ENCODE data around the gene URM1. TPM values are rescaled to one million over a fixed set of nuclear protein-coding genes. Genes with fewer than 3 reads are reported as not detected.

The URM1 gene
- total and polyA plus RNA-seq, 2 donors (not counting 1 experiment from before 2014, with no cell fraction given): 28.6 to 35.3 TPM

- DNase-seq (ENCODE audit: low read depth in 2 of 2): no peak
- H4K20me1 ChIP-seq (ENCODE audit: control insufficient read depth, extremely low read depth, insufficient read depth, low read length): no peaks in the 10 kb centered on the region
- H3K4me2 ChIP-seq (ENCODE audit: extremely low read depth, insufficient read depth, low read length): no peak overlapping the region
- TF ChIP-seq, protein P1, sequence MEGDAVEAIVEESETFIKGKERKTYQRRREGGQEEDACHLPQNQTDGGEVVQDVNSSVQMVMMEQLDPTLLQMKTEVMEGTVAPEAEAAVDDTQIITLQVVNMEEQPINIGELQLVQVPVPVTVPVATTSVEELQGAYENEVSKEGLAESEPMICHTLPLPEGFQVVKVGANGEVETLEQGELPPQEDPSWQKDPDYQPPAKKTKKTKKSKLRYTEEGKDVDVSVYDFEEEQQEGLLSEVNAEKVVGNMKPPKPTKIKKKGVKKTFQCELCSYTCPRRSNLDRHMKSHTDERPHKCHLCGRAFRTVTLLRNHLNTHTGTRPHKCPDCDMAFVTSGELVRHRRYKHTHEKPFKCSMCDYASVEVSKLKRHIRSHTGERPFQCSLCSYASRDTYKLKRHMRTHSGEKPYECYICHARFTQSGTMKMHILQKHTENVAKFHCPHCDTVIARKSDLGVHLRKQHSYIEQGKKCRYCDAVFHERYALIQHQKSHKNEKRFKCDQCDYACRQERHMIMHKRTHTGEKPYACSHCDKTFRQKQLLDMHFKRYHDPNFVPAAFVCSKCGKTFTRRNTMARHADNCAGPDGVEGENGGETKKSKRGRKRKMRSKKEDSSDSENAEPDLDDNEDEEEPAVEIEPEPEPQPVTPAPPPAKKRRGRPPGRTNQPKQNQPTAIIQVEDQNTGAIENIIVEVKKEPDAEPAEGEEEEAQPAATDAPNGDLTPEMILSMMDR (conservative IDR thresholded peaks at IDR 0.05 in 1 of 2, IDR thresholded peaks at IDR 0.05 in 1 of 2; ENCODE audit: low read depth in 1 of 2, low read length in 2 of 2): no peak
- no peak for TF ChIP-seq EZH2 (IDR thresholded peaks at IDR 0.05; ENCODE audit: low read length, missing control alignments)
- H3K9ac ChIP-seq (ENCODE audit: insufficient read depth, low read length): no peak overlapping the region
- H3K9me3 ChIP-seq (ENCODE audit: control insufficient read depth, insufficient read depth, low read depth, low read length): no peaks in the 10 kb centered on the region
- H3K79me2 ChIP-seq (ENCODE audit: control insufficient read depth, insufficient read depth, low read length): no peaks in the 10 kb centered on the region
- H3K4me3 ChIP-seq (replicated peaks in 1 of 4; ENCODE audit: control extremely low read depth in 1 of 4, insufficient read depth in 1 of 4, low read depth in 3 of 4, low read length in 4 of 4): no peak overlapping the region
- peaks cover 8% of the 10 kb centered on the region for H3K36me3 ChIP-seq (ENCODE audit: control insufficient read depth, insufficient read depth, low read length)
- H3K27ac ChIP-seq (ENCODE audit: insufficient read depth, low read length): no peak overlapping the region
- H2AFZ ChIP-seq (ENCODE audit: low read length): no peak overlapping the region
- no peaks in the 10 kb centered on the region for H3K27me3 ChIP-seq (ENCODE audit: control insufficient read depth, insufficient read depth, low read length)
- no peaks in the 10 kb centered on the region for H3K4me1 ChIP-seq (ENCODE audit: control insufficient read depth, extremely low read depth, insufficient read depth, low read length)
These were observed 12.0 kb downstream of the URM1 start for GRCh38 chr9:128383007-128383753.

DNA sequence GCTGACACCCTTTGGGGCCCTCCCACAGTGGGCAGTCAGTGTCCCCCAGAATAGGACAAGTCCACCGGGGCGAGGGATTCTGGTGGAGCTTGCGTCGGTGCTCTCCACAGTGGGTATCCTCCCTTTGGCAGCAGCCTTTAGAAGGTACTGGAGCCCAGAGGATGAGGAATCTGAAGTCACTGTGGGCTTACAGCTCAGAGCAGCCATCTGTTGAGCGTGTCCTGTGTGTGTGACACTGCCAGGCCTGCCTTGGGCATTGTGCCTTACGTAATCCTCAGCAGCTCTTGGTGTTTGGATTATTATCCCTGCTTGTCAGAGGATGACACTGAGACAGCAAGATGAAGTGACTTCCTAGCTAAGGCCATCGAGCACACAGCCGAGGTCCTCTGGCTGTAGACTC, 12.6 kb downstream of the URM1 start:
- no peaks in the 10 kb centered on the region for H3K79me2 ChIP-seq (ENCODE audit: control insufficient read depth, insufficient read depth, low read length)
- no peak for DNase-seq (ENCODE audit: low read depth in 2 of 2)
- peaks cover 12% of the 10 kb centered on the region for H3K36me3 ChIP-seq (ENCODE audit: control insufficient read depth, insufficient read depth, low read length)
- H4K20me1 ChIP-seq (ENCODE audit: control insufficient read depth, extremely low read depth, insufficient read depth, low read length): no peaks in the 10 kb centered on the region
- TF ChIP-seq, protein P1 (conservative IDR thresholded peaks at IDR 0.05 in 1 of 2, IDR thresholded peaks at IDR 0.05 in 1 of 2; ENCODE audit: low read depth in 1 of 2, low read length in 2 of 2): no peak
- TF ChIP-seq EZH2 (IDR thresholded peaks at IDR 0.05; ENCODE audit: low read length, missing control alignments): no peak
- no peak overlapping the region for H3K4me3 ChIP-seq (replicated peaks in 1 of 4; ENCODE audit: control extremely low read depth in 1 of 4, insufficient read depth in 1 of 4, low read depth in 3 of 4, low read length in 4 of 4)
- H3K27me3 ChIP-seq (ENCODE audit: control insufficient read depth, insufficient read depth, low read length): no peaks in the 10 kb centered on the region
- no peaks in the 10 kb centered on the region for H3K9me3 ChIP-seq (ENCODE audit: control insufficient read depth, insufficient read depth, low read depth, low read length)
- H3K4me1 ChIP-seq (ENCODE audit: control insufficient read depth, extremely low read depth, insufficient read depth, low read length): no peaks in the 10 kb centered on the region
- no peak overlapping the region for H3K27ac ChIP-seq (ENCODE audit: insufficient read depth, low read length)
- no peak overlapping the region for H3K9ac ChIP-seq (ENCODE audit: insufficient read depth, low read length)
- H2AFZ ChIP-seq (ENCODE audit: low read length): no peak overlapping the region
- H3K4me2 ChIP-seq (ENCODE audit: extremely low read depth, insufficient read depth, low read length): no peak overlapping the region

- no peak overlapping the region for H3K4me3 ChIP-seq (replicated peaks in 1 of 4; ENCODE audit: control extremely low read depth in 1 of 4, insufficient read depth in 1 of 4, low read depth in 3 of 4, low read length in 4 of 4)
- H3K9me3 ChIP-seq (ENCODE audit: control insufficient read depth, insufficient read depth, low read depth, low read length): no peaks in the 10 kb centered on the region
- H3K4me2 ChIP-seq (ENCODE audit: extremely low read depth, insufficient read depth, low read length): no peak overlapping the region
- no peak overlapping the region for H3K27ac ChIP-seq (ENCODE audit: insufficient read depth, low read length)
- no peaks in the 10 kb centered on the region for H3K79me2 ChIP-seq (ENCODE audit: control insufficient read depth, insufficient read depth, low read length)
- no peaks in the 10 kb centered on the region for H4K20me1 ChIP-seq (ENCODE audit: control insufficient read depth, extremely low read depth, insufficient read depth, low read length)
- H3K9ac ChIP-seq (ENCODE audit: insufficient read depth, low read length): no peak overlapping the region
- no peak for DNase-seq (ENCODE audit: low read depth in 2 of 2)
- no peaks in the 10 kb centered on the region for H3K27me3 ChIP-seq (ENCODE audit: control insufficient read depth, insufficient read depth, low read length)
- H3K36me3 ChIP-seq (ENCODE audit: control insufficient read depth, insufficient read depth, low read length): peaks cover 17% of the 10 kb centered on the region
- TF ChIP-seq, protein P1 (conservative IDR thresholded peaks at IDR 0.05 in 1 of 2, IDR thresholded peaks at IDR 0.05 in 1 of 2; ENCODE audit: low read depth in 1 of 2, low read length in 2 of 2): no peak
- no peak for TF ChIP-seq EZH2 (IDR thresholded peaks at IDR 0.05; ENCODE audit: low read length, missing control alignments)
- no peaks in the 10 kb centered on the region for H3K4me1 ChIP-seq (ENCODE audit: control insufficient read depth, extremely low read depth, insufficient read depth, low read length)
- H2AFZ ChIP-seq (ENCODE audit: low read length): no peak overlapping the region
These were observed 13.8 kb downstream of the URM1 start for GRCh38 chr9:128384801-128385495.

All from fibroblast of lung (primary cell).